ENCODE measurements around the gene TMC6.

Gene TMC6

DNA sequence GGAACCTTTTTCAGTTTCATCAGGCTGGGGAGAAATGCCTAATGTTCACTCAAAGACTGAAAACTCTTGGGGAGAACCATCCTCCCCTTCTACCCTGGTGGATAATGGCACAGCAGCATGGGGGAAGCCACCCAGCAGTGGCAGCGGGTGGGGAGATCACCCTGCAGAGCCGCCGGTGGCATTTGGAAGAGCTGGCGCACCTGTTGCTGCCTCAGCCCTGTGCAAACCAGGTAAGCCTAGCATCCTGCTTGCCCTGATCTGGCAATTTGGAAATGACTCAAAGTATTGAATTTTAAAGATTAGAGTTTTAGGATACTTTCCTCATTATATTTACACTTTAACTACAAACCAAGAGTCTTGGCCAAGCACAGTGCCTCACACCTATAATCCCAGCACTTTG is 63.8 kb downstream of the TMC6 start:
- no peak for DNase-seq

GRCh38 chr17:78063489-78063888 is 65.1 kb downstream of the TMC6 start:
- DNase-seq: no peak

DNA sequence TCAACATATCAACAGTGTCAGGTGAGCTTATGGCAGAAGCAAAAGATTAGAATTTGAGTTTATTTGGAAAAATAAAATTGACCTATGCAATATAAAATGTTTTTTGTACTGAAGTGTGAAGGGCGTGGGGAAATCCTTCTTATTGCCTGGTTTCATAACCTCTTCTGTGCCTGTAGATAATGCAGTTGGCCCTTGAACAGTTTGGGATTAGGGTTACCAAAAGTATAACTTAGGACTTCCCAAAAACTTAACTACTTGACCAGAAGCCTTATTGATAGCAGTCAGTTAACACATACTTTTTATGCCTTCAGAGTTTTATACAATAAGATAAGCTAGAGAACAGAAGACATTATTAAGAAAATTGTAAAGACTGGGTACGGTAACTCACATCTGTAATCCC is 66.0 kb downstream of the TMC6 start:
- no peak for DNase-seq

All from Kasumi-1 (cell line).